CD4-positive, alpha-beta T cell treated with Interleukin-4 for 1 hour (primary cell): ENCODE data around the gene KRTAP12-2.
"Not testable (repeated sequence)": the region's sequence is repeated elsewhere in the genome, so short reads cannot be mapped to it uniquely, and the experiment has no call there.

Experiments used
- DNase-seq, 2 donors: peaks; one replicate each; pipeline ENCODE4 v3.0.0-alpha.2; 2020 to 2022

Gene KRTAP12-2

DNA sequence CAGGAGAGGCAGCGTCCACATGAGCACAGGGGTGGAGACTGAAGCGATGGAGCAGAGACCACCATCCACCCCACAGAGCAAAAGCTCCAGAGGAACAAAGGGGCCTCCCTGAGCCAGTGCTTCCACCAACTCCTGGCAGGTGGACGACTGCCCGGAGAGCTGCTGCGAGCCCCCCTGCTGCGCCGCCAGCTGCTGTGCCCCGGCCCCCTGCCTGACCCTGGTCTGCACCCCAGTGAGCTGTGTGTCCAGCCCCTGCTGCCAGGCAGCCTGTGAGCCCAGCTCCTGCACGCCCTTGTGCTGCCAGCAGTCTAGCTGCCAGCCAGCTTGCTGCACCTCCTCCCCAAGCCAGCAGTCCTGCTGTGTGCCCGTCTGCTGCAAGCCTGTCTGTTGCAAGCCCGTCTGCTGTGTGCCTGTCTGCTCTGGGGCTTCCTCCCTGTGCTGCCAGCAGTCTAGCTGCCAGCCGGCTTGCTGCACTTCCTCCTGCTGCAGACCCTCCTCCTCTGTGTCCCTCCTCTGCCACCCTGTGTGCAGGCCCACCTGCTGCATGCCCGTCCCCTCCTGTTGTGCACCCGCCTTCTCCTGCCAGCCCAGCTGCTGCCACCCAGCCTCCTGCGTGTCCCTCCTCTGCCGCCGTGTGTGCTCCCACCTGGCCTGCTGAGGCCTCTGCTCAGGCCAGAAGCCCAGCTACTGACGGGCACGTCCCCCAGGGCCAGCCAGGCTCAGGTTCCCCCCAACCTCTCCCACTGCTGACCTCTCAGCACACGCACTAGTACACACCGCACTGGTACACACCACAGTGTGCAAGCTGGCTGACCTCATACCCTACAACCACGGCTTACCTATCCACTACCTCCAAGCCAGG, 35.6 kb upstream of the KRTAP12-2 start:
- DNase-seq: no peak

- DNase-seq: no peak
Observed at GRCh38 chr21:44701541-44701940, 34.8 kb upstream of the KRTAP12-2 start.

DNA sequence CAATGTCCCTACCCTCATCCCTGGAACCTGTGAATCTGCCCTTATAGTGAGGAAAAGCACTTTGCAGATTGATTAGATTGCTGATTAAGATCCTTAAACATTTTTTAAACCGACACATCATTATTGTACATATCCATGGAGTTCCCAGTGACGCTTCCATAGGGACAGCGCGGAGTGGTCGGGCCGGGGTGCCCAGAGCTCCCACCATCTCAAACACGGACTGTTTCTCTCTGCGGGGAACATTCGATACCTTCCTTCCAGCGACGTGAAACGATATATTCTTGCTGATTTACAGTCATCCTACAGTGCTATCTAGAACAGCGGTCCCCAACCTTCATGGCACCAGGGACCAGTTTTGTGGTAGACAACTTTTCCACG, 34.3 kb upstream of the KRTAP12-2 start:
- no peak for DNase-seq

GRCh38 chr21:44700101-44701022, 33.6 kb upstream of the KRTAP12-2 start:
- no peak for DNase-seq

- no peak for DNase-seq
Observed at GRCh38 chr21:44699502-44700001, 32.8 kb upstream of the KRTAP12-2 start.

DNA sequence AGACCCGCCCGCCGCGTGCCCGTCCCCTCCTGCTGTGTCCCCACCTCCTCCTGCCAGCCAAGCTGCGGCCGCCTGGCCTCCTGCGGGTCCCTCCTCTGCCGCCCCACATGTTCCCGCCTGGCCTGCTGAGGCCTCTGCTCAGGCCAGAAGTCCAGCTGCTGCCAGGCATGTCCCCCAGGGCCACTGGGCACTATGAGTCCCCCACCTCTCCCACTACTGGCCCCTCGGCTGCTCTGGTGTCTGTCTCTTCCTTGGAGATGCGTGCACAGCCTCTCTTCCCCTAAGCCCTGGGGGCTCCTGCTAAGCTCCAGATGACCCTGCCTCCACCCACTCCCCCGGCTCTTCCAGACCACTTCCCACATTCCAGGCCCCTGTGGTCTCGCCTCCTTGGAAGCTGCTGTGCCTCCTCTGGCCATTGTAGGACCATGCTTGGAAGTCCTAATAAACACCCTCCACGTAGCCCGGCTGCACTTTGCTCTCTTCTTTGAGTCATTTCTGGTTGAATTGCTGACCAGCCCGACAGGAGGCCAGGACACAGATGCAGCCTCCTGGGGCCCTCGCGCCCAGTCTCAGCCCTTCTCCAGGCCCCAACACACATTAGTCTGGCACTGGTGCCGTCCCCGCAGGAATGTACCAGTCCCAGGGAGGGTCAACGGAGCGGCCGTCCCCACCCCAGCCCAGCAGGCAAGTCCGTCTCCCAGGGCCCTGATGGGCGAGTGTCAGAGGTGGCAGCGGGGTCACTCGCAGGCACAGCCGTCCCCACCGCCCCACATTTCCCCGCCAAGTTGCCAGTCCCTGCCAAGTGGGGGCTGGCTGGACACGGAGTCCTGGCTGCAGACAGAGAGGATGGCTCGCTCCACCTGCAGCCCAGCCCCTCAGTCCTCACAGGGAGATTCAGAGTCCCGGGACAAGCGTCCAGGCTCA, 31.3 kb upstream of the KRTAP12-2 start:
- DNase-seq: no peak

DNA sequence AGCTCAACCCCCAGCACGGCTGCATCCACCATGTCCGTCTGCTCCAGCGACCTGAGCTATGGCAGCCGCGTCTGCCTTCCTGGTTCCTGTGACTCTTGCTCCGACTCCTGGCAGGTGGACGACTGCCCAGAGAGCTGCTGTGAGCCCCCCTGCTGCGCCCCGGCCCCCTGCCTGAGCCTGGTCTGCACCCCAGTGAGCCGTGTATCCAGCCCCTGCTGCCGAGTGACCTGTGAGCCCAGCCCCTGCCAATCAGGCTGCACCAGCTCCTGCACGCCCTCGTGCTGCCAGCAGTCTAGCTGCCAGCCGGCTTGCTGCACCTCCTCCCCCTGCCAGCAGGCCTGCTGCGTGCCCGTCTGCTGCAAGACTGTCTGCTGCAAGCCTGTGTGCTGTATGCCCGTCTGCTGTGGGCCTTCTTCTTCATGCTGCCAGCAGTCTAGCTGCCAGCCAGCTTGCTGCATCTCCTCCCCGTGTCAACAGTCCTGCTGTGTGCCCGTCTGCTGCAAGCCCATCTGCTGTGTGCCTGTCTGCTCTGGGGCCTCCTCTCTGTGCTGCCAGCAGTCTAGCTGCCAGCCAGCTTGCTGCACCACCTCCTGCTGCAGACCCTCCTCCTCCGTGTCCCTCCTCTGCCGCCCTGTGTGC, 30.6 kb upstream of the KRTAP12-2 start, which contains the start of gene KRTAP10-12:
KRTAP10-12 (plus strand) TSS at position 1 of the 639 bp plus-strand sequence; CDS start at position 31, 30 bp downstream.
- DNase-seq: not testable (repeated sequence)

DNA sequence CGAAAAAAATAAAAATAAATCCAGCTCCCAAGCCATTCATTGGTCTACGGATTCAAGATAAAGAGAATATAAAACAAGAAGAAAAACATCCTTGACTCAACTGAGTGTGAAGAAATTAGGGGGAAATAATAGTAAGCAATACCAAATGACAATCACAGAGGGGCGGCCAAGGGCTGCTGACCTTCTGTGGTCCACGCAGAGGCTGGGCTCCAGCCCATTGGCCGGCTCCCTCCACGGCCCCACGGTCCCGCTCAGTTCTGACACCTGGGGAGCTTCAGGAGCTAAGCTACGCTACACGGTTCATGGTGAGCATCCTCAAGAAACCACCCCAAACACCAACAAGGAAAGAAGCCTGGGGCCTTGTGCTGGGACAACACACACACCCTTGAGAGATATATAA, 29.8 kb upstream of the KRTAP12-2 start:
- DNase-seq: no peak

GRCh38 chr21:44695641-44696040, 28.9 kb upstream of the KRTAP12-2 start:
- DNase-seq: no peak

- DNase-seq: no peak
Observed at GRCh38 chr21:44695184-44695583, 28.5 kb upstream of the KRTAP12-2 start.

GRCh38 chr21:44694776-44695175, 28.0 kb upstream of the KRTAP12-2 start:
- DNase-seq: no peak

DNA sequence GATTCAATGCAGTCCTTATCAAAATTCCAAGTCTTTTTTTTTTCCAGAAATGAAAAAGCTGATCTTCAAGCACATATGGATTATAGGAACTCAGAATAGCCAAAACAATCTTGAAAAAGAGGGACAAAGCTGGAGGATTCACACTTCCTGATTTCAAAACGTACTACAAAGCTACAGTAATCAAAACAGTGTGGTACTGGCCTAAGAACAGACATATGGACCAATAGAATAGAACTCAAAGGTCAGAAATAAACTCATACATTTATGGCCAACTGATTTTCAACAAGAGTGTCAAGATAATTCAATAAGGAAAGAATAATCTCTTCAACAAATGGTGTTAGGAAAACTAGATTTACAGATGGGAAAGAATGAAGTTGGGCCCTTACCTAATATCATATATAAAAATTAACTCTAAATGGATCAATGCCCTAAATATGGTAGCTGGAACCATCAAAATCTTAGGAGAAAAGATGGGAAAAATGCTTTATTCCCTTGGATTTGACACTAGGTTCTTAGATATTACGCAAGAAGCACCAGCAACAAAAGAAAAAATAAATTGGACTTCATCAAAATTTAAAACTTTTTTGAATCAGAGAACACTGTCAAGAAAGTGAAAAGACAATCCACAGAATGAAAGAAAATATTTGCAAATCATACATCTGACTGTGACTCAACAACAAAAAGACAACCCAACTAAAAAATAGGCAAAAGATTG, 26.2 kb upstream of the KRTAP12-2 start:
- no peak for DNase-seq

DNA sequence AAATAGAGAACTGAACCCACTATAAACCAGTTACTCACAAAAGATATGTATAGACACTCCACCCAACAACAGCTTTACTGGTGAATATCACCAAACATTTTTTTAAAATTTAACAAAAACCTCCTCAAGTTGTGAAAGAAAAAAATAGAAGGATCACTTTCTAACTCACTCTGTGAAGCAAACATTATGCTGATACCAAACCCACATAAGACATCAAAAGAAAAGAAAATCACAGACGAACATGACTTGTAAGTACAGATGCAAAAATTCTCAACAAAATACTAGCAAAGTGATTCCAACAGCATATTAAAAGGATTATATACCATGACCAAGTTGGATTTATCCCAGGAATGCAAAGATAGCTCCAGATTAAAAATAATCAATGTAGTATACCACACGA, 25.0 kb upstream of the KRTAP12-2 start:
- DNase-seq: no peak

- DNase-seq: not testable (repeated sequence)
Observed at GRCh38 chr21:44689740-44690139, 23.0 kb upstream of the KRTAP12-2 start.

- no peak for DNase-seq
Observed at GRCh38 chr21:44687671-44688070, 20.9 kb upstream of the KRTAP12-2 start.

- DNase-seq: no peak
Observed at GRCh38 chr21:44686843-44687561, 20.3 kb upstream of the KRTAP12-2 start.

- DNase-seq: no peak
Observed at GRCh38 chr21:44686000-44686781, 19.5 kb upstream of the KRTAP12-2 start.

DNA sequence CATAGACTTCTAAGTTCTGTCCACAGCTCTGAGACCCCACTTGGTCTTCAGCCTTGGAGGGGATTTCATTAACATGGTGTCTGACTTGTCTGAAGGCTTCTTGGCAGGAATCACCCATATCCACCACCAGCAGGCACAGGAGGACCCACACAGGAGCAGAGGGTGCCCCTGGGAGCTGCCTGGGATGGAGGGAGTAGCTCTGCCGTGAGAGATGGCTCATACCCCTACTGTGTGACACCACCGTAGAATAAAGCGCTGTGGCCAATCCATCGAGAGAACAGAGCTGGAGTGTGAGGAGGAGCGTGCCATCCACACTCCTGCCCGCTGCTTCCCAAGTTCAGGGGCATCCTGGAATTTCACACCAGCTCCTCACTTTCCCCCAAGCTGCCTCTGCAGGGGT, 18.3 kb upstream of the KRTAP12-2 start:
- not testable (repeated sequence) for DNase-seq

- no peak for DNase-seq
Observed at GRCh38 chr21:44684483-44684882, 17.8 kb upstream of the KRTAP12-2 start.

DNA sequence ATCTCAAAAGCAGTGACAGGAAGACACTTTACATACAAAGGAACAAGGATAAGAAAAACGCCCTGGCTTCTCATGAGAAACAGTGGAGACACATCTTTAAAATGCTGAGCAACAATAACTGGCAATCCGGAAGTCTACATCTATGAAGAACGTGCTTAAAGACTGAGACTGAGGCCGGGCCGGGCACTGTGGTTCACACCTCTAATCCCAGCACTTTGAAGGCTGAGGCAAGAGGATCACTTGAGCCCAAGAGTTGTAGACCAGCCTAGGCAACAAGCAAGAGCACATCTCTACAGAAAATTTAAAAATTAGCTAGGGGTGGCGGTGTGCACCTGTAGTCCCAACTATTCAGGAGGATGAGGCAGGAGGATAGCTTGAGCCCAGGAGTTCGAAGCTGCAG, 17.4 kb upstream of the KRTAP12-2 start:
- DNase-seq: no peak
